MCF 10A (cell line): ENCODE results near the gene PDLIM7. TPM values are rescaled to one million over a fixed set of nuclear protein-coding genes. Genes with fewer than 3 reads are reported as not detected.
A peak's percentile ranks its signal among the peaks of the same experiment; 100 is the strongest.

Source experiments
- BruUV-seq: library from RNA; stranded (reverse); fragments of 400-500 nt; replicated peaks from 2 replicates; lab custom pipeline; 2021; lab: Mats Ljungman, UMichigan
- CTCF ChIA-PET: fragments of 300-600 bp; sonication (Branson Sonifier 250); formaldehyde crosslinking; extraction: SDS; loops from one replicate; lab custom pipeline; 2021; ENCODE audit warnings: antibody characterized with exemption, inconsistent platforms; lab: Yijun Ruan, JAX
- POLR2A ChIA-PET: fragments of 300-600, 350-650 bp; sonication (Branson Sonifier 250); formaldehyde crosslinking; extraction: SDS; loops from one replicate; lab custom pipeline; 2020; ENCODE audit warnings: antibody characterized with exemption, inconsistent platforms; lab: Yijun Ruan, JAX
- DNase-seq: peaks from one replicate; pipeline ENCODE4 v3.0.0-alpha.2; 2018; ENCODE audit not compliant: unreplicated experiment
- H3K27ac Mint-ChIP-seq: one replicate; pipeline ENCODE4 v1.8.0; 2022; ENCODE audit warnings: mild to moderate bottlenecking, low read depth, mixed read lengths; ENCODE audit not compliant: unreplicated experiment
- H3K27me3 Mint-ChIP-seq: one replicate; pipeline ENCODE4 v1.8.0; 2022; ENCODE audit warnings: mixed read lengths; ENCODE audit not compliant: insufficient read depth, unreplicated experiment
- H3K36me3 Mint-ChIP-seq: one replicate; pipeline ENCODE4 v1.8.0; 2022; ENCODE audit warnings: mild to moderate bottlenecking, moderate library complexity, mixed read lengths; ENCODE audit not compliant: insufficient read depth, unreplicated experiment
- H3K4me1 Mint-ChIP-seq: one replicate; pipeline ENCODE4 v1.8.0; 2022; ENCODE audit warnings: mixed read lengths; ENCODE audit not compliant: insufficient read depth, unreplicated experiment
- H3K4me3 Mint-ChIP-seq: one replicate; pipeline ENCODE4 v1.8.0; 2022; ENCODE audit warnings: mild to moderate bottlenecking, moderate library complexity, mixed read lengths; ENCODE audit not compliant: unreplicated experiment
- H3K9me3 Mint-ChIP-seq: one replicate; pipeline ENCODE4 v1.8.0; 2022; ENCODE audit warnings: mixed read lengths; ENCODE audit not compliant: unreplicated experiment
- CTCF ChIP-seq: fragments of 200-600 bp; IDR thresholded peaks from one replicate; pipeline ENCODE4 v1.8.0; 2022; ENCODE audit warnings: antibody characterized with exemption, mild to moderate bottlenecking; ENCODE audit not compliant: unreplicated experiment
- intact Hi-C: fragments of 100-400 bp; cut with micrococcal nuclease; formaldehyde crosslinking; loops from 2 replicates; pipeline ENCODE4 v1.14.1; 2022
- total RNA-seq: library from RNA; stranded (reverse); gene quantifications from 2 replicates; pipeline ENCODE4 v1.2.3, GENCODE V29; 2022

The PDLIM7 gene
- total RNA-seq, 1 experiment from 2014 or later, result 257 TPM

DNA sequence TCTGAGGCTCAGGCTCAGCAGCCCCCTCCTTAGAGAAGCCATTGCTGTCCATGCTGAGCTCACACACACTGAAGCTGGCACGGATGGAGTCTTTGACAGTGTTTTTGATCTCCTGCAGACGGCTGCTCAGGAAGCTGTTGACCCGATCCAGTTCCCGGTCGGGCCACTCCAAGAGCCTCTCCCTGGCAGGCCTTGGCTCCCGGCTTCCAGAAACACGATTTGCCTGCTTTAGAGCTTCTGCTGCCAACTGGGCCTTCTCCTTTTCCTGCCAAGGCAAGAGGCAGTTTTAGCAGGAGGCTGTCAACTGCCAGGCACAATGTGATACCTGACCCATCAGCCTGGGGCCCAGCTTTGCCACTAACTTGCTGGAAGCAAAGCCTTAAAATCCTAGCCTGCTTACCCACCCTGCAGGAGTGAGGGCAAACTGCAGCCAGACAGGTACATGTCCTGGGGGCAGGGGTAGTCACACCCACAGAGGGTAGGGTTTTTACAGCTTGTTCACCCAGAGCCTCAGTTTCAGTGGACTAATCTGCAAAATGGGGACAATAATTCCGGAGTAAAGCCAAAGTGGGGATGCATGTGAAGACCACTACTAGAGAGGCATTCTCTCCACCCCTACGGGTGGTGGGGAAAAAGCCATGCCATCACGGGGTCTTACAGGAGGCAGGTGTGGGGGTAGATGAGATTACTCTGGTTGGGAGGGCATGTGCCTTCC, 27.7 kb upstream of the PDLIM7 start:
- ChIA-PET CTCF (interaction anchor here (0.9 to 1.0 kb wide), 2 partner anchors 23 to 215 kb away, joined by 3 to 5 read pairs; no protein-coding TSS in a partner anchor), POLR2A (interaction anchor here (0.9 to 2.3 kb wide), 6 partner anchors 19 to 77 kb away, joined by 3 to 9 read pairs (median 3); partner anchors contain the start of genes PDLIM7 and TMED9)
- DNase-seq, result no peak
- Mint-ChIP-seq H3K27me3 (no peaks in the 10 kb centered on the region), H3K9me3 (no peaks in the 10 kb centered on the region), H3K4me3 (no peak overlapping the region), H3K27ac (no peak overlapping the region), H3K4me1 (peaks cover 7% of the 10 kb centered on the region), H3K36me3 (peaks cover 38% of the 10 kb centered on the region)
- TF ChIP-seq CTCF, result no peak
- intact Hi-C loops, result no loop called here
- no TSS peak for BruUV-seq

DNA sequence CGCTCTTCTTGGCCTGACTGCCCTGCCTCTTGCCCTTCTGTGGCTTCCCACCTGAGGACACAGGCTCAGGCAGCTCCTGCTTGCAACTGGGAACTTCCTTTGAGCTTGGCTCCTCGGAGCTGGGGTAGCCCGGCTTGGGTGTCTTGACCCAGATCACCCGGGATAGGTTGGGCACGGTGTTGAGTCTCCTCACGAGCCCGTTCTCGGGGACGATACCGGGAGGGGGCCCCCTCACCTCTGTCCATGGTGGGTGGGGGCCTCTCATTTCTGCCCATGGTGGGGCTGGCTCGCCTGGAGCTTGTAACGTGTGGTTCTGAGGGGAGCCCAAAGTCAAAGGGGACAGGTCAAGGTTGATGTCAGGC, 27.1 kb upstream of the PDLIM7 start:
- POLR2A ChIA-PET, result interaction anchor here (1.0 to 2.3 kb wide), 5 partner anchors 20 to 68 kb away, joined by 3 to 9 read pairs (median 3); partner anchors contain the start of genes PDLIM7 and TMED9
- intact Hi-C loops, result no loop called here
- Mint-ChIP-seq H3K9me3 (no peaks in the 10 kb centered on the region), H3K4me1 (peaks cover 7% of the 10 kb centered on the region), H3K36me3 (peaks cover 38% of the 10 kb centered on the region), H3K27me3 (no peaks in the 10 kb centered on the region), H3K27ac (no peak overlapping the region), H3K4me3 (no peak overlapping the region)
- DNase-seq, result no peak
- no peak for TF ChIP-seq CTCF
- CTCF ChIA-PET, result interaction anchor here (0.9 to 1.0 kb wide), 2 partner anchors 23 to 215 kb away, joined by 3 to 5 read pairs; no protein-coding TSS in a partner anchor
- BruUV-seq, result TSS peak; percentile 14

DNA sequence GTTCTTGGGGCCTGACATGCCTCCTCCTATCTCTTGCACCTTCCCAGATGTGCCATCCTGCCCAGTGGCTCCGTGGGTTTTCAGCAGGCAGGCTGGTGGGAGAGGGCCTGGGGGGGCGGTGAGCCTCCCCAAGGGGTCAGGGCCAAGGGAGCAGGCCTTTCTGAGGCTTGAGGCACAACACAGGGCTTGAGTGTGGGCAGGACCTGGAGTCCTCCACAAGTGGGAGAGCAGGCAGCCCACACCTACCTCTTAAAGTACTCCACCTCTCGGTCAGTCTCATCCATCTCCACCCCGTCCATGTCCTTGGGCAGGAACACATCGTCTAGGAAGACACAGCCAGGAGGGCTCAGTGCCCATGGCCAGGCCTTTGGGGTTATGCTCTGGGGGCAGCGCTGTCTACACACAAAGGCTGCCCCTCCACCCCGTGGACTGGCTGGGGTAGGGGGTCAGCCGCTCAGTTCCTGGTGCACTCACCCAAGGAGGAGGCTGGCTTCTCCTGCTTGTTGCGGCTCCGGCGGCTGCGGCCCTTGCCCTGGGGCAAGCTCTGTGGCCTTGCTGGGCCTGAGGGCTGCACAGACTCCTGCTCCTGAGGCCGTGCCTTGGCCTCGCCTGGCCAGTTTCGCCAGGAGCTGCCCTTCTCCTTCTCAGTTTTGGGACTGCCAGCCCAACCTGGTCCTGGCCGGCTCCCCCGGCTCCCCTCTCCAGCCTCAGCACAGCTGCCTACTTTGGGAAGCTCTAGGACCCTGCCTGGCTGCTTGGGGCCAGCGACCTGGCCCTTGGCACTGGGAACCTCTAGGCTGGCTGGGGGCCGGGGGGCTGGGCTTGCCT, 26.5 kb upstream of the PDLIM7 start:
- CTCF ChIA-PET, result no interaction called here
- DNase-seq, result no peak
- Mint-ChIP-seq H3K27me3 (no peaks in the 10 kb centered on the region), H3K27ac (no peak overlapping the region), H3K4me3 (no peak overlapping the region), H3K4me1 (peaks cover 12% of the 10 kb centered on the region), H3K36me3 (peaks cover 33% of the 10 kb centered on the region), H3K9me3 (no peaks in the 10 kb centered on the region)
- no peak for TF ChIP-seq CTCF
- POLR2A ChIA-PET, result interaction anchor here (1.0 to 2.3 kb wide), 3 partner anchors 22 to 45 kb away, joined by 3 to 9 read pairs (median 3); partner anchors contain the start of gene PDLIM7
- intact Hi-C loops, result no loop called here
- BruUV-seq, result no TSS peak
